ENCODE measurements around the gene AQP12A. TPM values are rescaled to one million over a fixed set of nuclear protein-coding genes. Genes with fewer than 3 reads are reported as not detected.
"Not testable (repeated sequence)": the region's sequence is repeated elsewhere in the genome, so short reads cannot be mapped to it uniquely, and the experiment has no call there.

AQP12A gene
- total and polyA plus RNA-seq, 4 donors: 2.5 TPM; not detected in 3

- not testable (repeated sequence) for H3K4me1 ChIP-seq (ENCODE audit: control insufficient read depth in 1 of 2, insufficient read depth in 2 of 2, low read length in 2 of 2); H3K9me3 ChIP-seq (ENCODE audit: control insufficient read depth, low read length); H3K4me3 ChIP-seq (ENCODE audit: low read length in 2 of 2); ATAC-seq (ENCODE audit: low FRiP score); H3K27ac ChIP-seq (ENCODE audit: low read depth in 1 of 2, low read length in 2 of 2); DNase-seq; H3K36me3 ChIP-seq (ENCODE audit: control insufficient read depth in 1 of 2, insufficient read depth in 2 of 2, low read length in 1 of 2); H3K27me3 ChIP-seq (ENCODE audit: control insufficient read depth in 1 of 2, insufficient read depth in 2 of 2, low read length in 1 of 2)
- intact Hi-C loops (cut with DNase I): loop anchor here (10.0 kb wide), 1 partner anchor 186 kb away; no protein-coding TSS in a partner anchor
- 67 to 80% methylated on average over 17 to 20 of the region's 21 CpGs for WGBS, 2 donors
Measured at GRCh38 chr2:240700616-240701015, 8.9 kb downstream of the AQP12A start.

- H3K27me3 ChIP-seq (ENCODE audit: control insufficient read depth in 1 of 2, insufficient read depth in 2 of 2, low read length in 1 of 2): no peaks in the 10 kb centered on the region
Measured at GRCh38 chr2:240701091-240701735, 9.5 kb downstream of the AQP12A start.

GRCh38 chr2:240701736-240702639 is 10.3 kb downstream of the AQP12A start:
- H3K36me3 ChIP-seq (ENCODE audit: control insufficient read depth in 1 of 2, insufficient read depth in 2 of 2, low read length in 1 of 2): no peaks in the 10 kb centered on the region
- no peaks in the 10 kb centered on the region for H3K27me3 ChIP-seq (ENCODE audit: control insufficient read depth in 1 of 2, insufficient read depth in 2 of 2, low read length in 1 of 2)
- intact Hi-C loops (cut with DNase I): loop anchor here (10.0 kb wide), 1 partner anchor 187 kb away; no protein-coding TSS in a partner anchor
- 89 to 92% methylated on average over 29 to 30 of the region's 30 CpGs for WGBS, 2 donors
- H3K4me1 ChIP-seq (ENCODE audit: control insufficient read depth in 1 of 2, insufficient read depth in 2 of 2, low read length in 2 of 2): no peaks in the 10 kb centered on the region
- H3K27ac ChIP-seq (ENCODE audit: low read depth in 1 of 2, low read length in 2 of 2): no peak overlapping the region
- ATAC-seq (ENCODE audit: low FRiP score): no peak
- peak; percentile 39 to 72 for DNase-seq
- no peak overlapping the region for H3K4me3 ChIP-seq (ENCODE audit: low read length in 2 of 2)
- H3K9me3 ChIP-seq (ENCODE audit: control insufficient read depth, low read length): no peaks in the 10 kb centered on the region

More at GRCh38 chr2:240701091-240701735, 9.5 kb downstream of the AQP12A start:
- peak; percentile 47 to 66 for DNase-seq
- ATAC-seq (ENCODE audit: low FRiP score): no peak
- Histone ChIP-seq H3K27ac (ENCODE audit: low read depth in 1 of 2, low read length in 2 of 2) (no peak overlapping the region), H3K4me1 (ENCODE audit: control insufficient read depth in 1 of 2, insufficient read depth in 2 of 2, low read length in 2 of 2) (no peaks in the 10 kb centered on the region), H3K9me3 (ENCODE audit: control insufficient read depth, low read length) (no peaks in the 10 kb centered on the region), H3K4me3 (ENCODE audit: low read length in 2 of 2) (no peak overlapping the region), H3K36me3 (ENCODE audit: control insufficient read depth in 1 of 2, insufficient read depth in 2 of 2, low read length in 1 of 2) (no peaks in the 10 kb centered on the region)
- intact Hi-C loops (cut with DNase I): loop anchor here (10.0 kb wide), 1 partner anchor 186 kb away; no protein-coding TSS in a partner anchor
- WGBS, 2 donors: 75 to 82% methylated on average over 66 to 67 of the region's 67 CpGs

- Histone ChIP-seq H3K27ac (ENCODE audit: low read depth in 1 of 2, low read length in 2 of 2) (no peak overlapping the region), H3K36me3 (ENCODE audit: control insufficient read depth in 1 of 2, insufficient read depth in 2 of 2, low read length in 1 of 2) (no peaks in the 10 kb centered on the region), H3K27me3 (ENCODE audit: control insufficient read depth in 1 of 2, insufficient read depth in 2 of 2, low read length in 1 of 2) (no peaks in the 10 kb centered on the region), H3K9me3 (ENCODE audit: control insufficient read depth, low read length) (no peaks in the 10 kb centered on the region), H3K4me3 (ENCODE audit: low read length in 2 of 2) (no peak overlapping the region), H3K4me1 (ENCODE audit: control insufficient read depth in 1 of 2, insufficient read depth in 2 of 2, low read length in 2 of 2) (no peaks in the 10 kb centered on the region)
- intact Hi-C loops (cut with DNase I): loop anchor here (10.0 kb wide), 1 partner anchor 188 kb away; no protein-coding TSS in a partner anchor
- DNase-seq (peak; percentile 40 to 60), ATAC-seq (ENCODE audit: low FRiP score) (no peak)
- WGBS, 2 donors: 74 to 87% methylated on average over 9 of the region's 9 CpGs
Measured at GRCh38 chr2:240702640-240703011, 11.0 kb downstream of the AQP12A start.

GRCh38 chr2:240703417-240704341 is 12.0 kb downstream of the AQP12A start:
- intact Hi-C loops (cut with DNase I): loop anchor here (10.0 kb wide), 1 partner anchor 189 kb away; no protein-coding TSS in a partner anchor
- no peaks in the 10 kb centered on the region for H3K4me1 ChIP-seq (ENCODE audit: control insufficient read depth in 1 of 2, insufficient read depth in 2 of 2, low read length in 2 of 2)
- WGBS, 2 donors: 67 to 69% methylated on average over 17 to 18 of the region's 18 CpGs
- H3K36me3 ChIP-seq (ENCODE audit: control insufficient read depth in 1 of 2, insufficient read depth in 2 of 2, low read length in 1 of 2): no peaks in the 10 kb centered on the region
- H3K4me3 ChIP-seq (ENCODE audit: low read length in 2 of 2): no peak overlapping the region
- no peaks in the 10 kb centered on the region for H3K27me3 ChIP-seq (ENCODE audit: control insufficient read depth in 1 of 2, insufficient read depth in 2 of 2, low read length in 1 of 2)
- no peaks in the 10 kb centered on the region for H3K9me3 ChIP-seq (ENCODE audit: control insufficient read depth, low read length)
- DNase-seq: peak; percentile 32 to 63
- ATAC-seq (ENCODE audit: low FRiP score): no peak
- no peak overlapping the region for H3K27ac ChIP-seq (ENCODE audit: low read depth in 1 of 2, low read length in 2 of 2)

- intact Hi-C loops (cut with DNase I): loop anchor here (10.0 kb wide), 1 partner anchor 190 kb away; no protein-coding TSS in a partner anchor
- DNase-seq (peak; percentile 35 to 63), ATAC-seq (ENCODE audit: low FRiP score) (no peak)
- H3K4me1 ChIP-seq (ENCODE audit: control insufficient read depth in 1 of 2, insufficient read depth in 2 of 2, low read length in 2 of 2): no peaks in the 10 kb centered on the region
- WGBS, 2 donors: 62 to 63% methylated on average over 19 of the region's 19 CpGs
- no peak overlapping the region for H3K4me3 ChIP-seq (ENCODE audit: low read length in 2 of 2)
- H3K27me3 ChIP-seq (ENCODE audit: control insufficient read depth in 1 of 2, insufficient read depth in 2 of 2, low read length in 1 of 2): no peaks in the 10 kb centered on the region
- H3K36me3 ChIP-seq (ENCODE audit: control insufficient read depth in 1 of 2, insufficient read depth in 2 of 2, low read length in 1 of 2): no peaks in the 10 kb centered on the region
- no peak overlapping the region for H3K27ac ChIP-seq (ENCODE audit: low read depth in 1 of 2, low read length in 2 of 2)
- no peaks in the 10 kb centered on the region for H3K9me3 ChIP-seq (ENCODE audit: control insufficient read depth, low read length)
Measured at GRCh38 chr2:240704651-240705050, 13.0 kb downstream of the AQP12A start.

- intact Hi-C loops (cut with DNase I): loop anchor here (10.0 kb wide), 1 partner anchor 190 kb away; no protein-coding TSS in a partner anchor
- WGBS, 2 donors: 80 to 82% methylated on average over 12 of the region's 12 CpGs
Measured at GRCh38 chr2:240705204-240705791, 13.6 kb downstream of the AQP12A start.

More at GRCh38 chr2:240705204-240705791, 13.6 kb downstream of the AQP12A start:
- DNase-seq: peak; percentile 24 to 28
- Histone ChIP-seq H3K36me3 (ENCODE audit: control insufficient read depth in 1 of 2, insufficient read depth in 2 of 2, low read length in 1 of 2) (no peaks in the 10 kb centered on the region), H3K4me3 (ENCODE audit: low read length in 2 of 2) (no peak overlapping the region), H3K9me3 (ENCODE audit: control insufficient read depth, low read length) (no peaks in the 10 kb centered on the region), H3K27me3 (ENCODE audit: control insufficient read depth in 1 of 2, insufficient read depth in 2 of 2, low read length in 1 of 2) (no peaks in the 10 kb centered on the region), H3K4me1 (ENCODE audit: control insufficient read depth in 1 of 2, insufficient read depth in 2 of 2, low read length in 2 of 2) (no peaks in the 10 kb centered on the region), H3K27ac (ENCODE audit: low read depth in 1 of 2, low read length in 2 of 2) (no peak overlapping the region)
- ATAC-seq (ENCODE audit: low FRiP score): no peak
